Measurements from ENCODE around the gene EGLN2. TPM values are rescaled to one million over a fixed set of nuclear protein-coding genes. Genes with fewer than 3 reads are reported as not detected.

Gene EGLN2
- total RNA-seq, 1 donor from 2014 or later: 99.9 TPM

- TF ChIP-seq CTCF (IDR thresholded peaks at IDR 0.05; ENCODE audit: insufficient read depth, low read length, poor library complexity, severe bottlenecking): no peak
- Histone ChIP-seq H3K36me3 (ENCODE audit: control insufficient read depth, insufficient read depth, low read length) (peaks cover 3% of the 10 kb centered on the region), H3K4me3 (ENCODE audit: low read depth, low read length) (no peak overlapping the region), H3K27me3 (ENCODE audit: control insufficient read depth, insufficient read depth, low read length) (no peaks in the 10 kb centered on the region)
- DNase-seq (ENCODE audit: low read depth): no peak
Observed at GRCh38 chr19:40755248-40755624, 43.8 kb upstream of the EGLN2 start.

- TF ChIP-seq CTCF (IDR thresholded peaks at IDR 0.05; ENCODE audit: insufficient read depth, low read length, poor library complexity, severe bottlenecking): no peak
- no peaks in the 10 kb centered on the region for H3K27me3 ChIP-seq (ENCODE audit: control insufficient read depth, insufficient read depth, low read length)
- DNase-seq (ENCODE audit: low read depth): no peak
- H3K4me3 ChIP-seq (ENCODE audit: low read depth, low read length): no peak overlapping the region
- peaks cover 3% of the 10 kb centered on the region for H3K36me3 ChIP-seq (ENCODE audit: control insufficient read depth, insufficient read depth, low read length)
Observed at GRCh38 chr19:40755791-40756190, 43.2 kb upstream of the EGLN2 start.

GRCh38 chr19:40756502-40757110, 42.4 kb upstream of the EGLN2 start:
- no peaks in the 10 kb centered on the region for H3K27me3 ChIP-seq (ENCODE audit: control insufficient read depth, insufficient read depth, low read length)
- H3K4me3 ChIP-seq (ENCODE audit: low read depth, low read length): no peak overlapping the region
- peaks cover 1% of the 10 kb centered on the region for H3K36me3 ChIP-seq (ENCODE audit: control insufficient read depth, insufficient read depth, low read length)
- no peak for TF ChIP-seq CTCF (IDR thresholded peaks at IDR 0.05; ENCODE audit: insufficient read depth, low read length, poor library complexity, severe bottlenecking)
- DNase-seq (ENCODE audit: low read depth): no peak

- no peak for DNase-seq (ENCODE audit: low read depth)
- Histone ChIP-seq H3K27me3 (ENCODE audit: control insufficient read depth, insufficient read depth, low read length) (no peaks in the 10 kb centered on the region), H3K36me3 (ENCODE audit: control insufficient read depth, insufficient read depth, low read length) (peaks cover 3% of the 10 kb centered on the region), H3K4me3 (ENCODE audit: low read depth, low read length) (no peak overlapping the region)
- no peak for TF ChIP-seq CTCF (IDR thresholded peaks at IDR 0.05; ENCODE audit: insufficient read depth, low read length, poor library complexity, severe bottlenecking)
Observed at GRCh38 chr19:40758491-40758890, 40.5 kb upstream of the EGLN2 start.

GRCh38 chr19:40759352-40759751, 39.6 kb upstream of the EGLN2 start:
- no peak overlapping the region for H3K4me3 ChIP-seq (ENCODE audit: low read depth, low read length)
- no peak for TF ChIP-seq CTCF (IDR thresholded peaks at IDR 0.05; ENCODE audit: insufficient read depth, low read length, poor library complexity, severe bottlenecking)
- peaks cover 4% of the 10 kb centered on the region for H3K36me3 ChIP-seq (ENCODE audit: control insufficient read depth, insufficient read depth, low read length)
- no peak for DNase-seq (ENCODE audit: low read depth)
- H3K27me3 ChIP-seq (ENCODE audit: control insufficient read depth, insufficient read depth, low read length): no peaks in the 10 kb centered on the region
